ENCODE data around the gene SMAP1.

DNA sequence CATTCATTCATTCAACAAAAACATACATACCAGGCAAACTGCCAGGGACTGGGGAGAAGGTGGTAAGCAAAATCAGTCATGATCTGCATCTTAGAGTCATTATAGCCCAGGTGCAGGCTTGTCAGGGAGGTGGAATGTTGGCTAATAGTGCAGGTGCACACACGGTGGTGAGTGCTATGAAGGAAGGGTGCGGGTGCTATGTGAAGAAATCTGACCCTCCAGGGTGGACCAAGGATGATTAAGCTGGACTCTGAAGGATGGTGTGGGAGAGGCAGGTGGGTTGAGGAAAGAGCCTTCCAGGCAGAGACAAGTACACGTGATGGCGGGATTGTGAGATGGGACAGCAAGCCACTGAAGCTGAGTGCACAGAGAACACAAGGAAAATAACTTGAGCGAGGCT is 211.8 kb downstream of the SMAP1 start:
- TF ChIP-seq CTCF (IDR thresholded peaks at IDR 0.05): no peak
- no peak for TF ChIP-seq POLR2A (IDR thresholded peaks at IDR 0.05)

Data from prostate gland (tissue), 2 donors.